Mucosa of descending colon (tissue), 3 donors: ENCODE data around the gene MIA2. TPM values are rescaled to one million over a fixed set of nuclear protein-coding genes. Genes with fewer than 3 reads are reported as not detected.

ENCODE experiments used
- ATAC-seq: fragments of 200-7000 bp; cut with Tn5 transposase; one replicate; pipeline ENCODE4 v1.9.1; 2020; ENCODE audit warnings: mild to moderate bottlenecking, moderate library complexity
- DNase-seq, 3 donors: peaks; one replicate each; pipeline ENCODE4 v3.0.0-alpha.2; 2020
- H3K36me3 ChIP-seq: fragments of 200-600 bp; one replicate; pipeline ENCODE4 v1.8.0; 2021; ENCODE audit warnings: low read depth, mild to moderate bottlenecking
- H3K4me1 ChIP-seq: fragments of 200-600 bp; one replicate; pipeline ENCODE4 v1.8.0; 2021; ENCODE audit warnings: low read depth, mild to moderate bottlenecking
- H3K4me3 ChIP-seq: fragments of 200-600 bp; one replicate; pipeline ENCODE4 v1.8.0; 2021; ENCODE audit warnings: mild to moderate bottlenecking
- H3K9me3 ChIP-seq: fragments of 200-600 bp; one replicate; pipeline ENCODE4 v1.8.0; 2021; ENCODE audit warnings: mild to moderate bottlenecking
- CTCF ChIP-seq: fragments of 200-600 bp; IDR thresholded peaks from one replicate; pipeline ENCODE4 v1.8.0; 2022; ENCODE audit warnings: antibody characterized with exemption, mild to moderate bottlenecking
- intact Hi-C, 2 donors: fragments of 100-400 bp; cut with DNase I in 1 of 2; cut with micrococcal nuclease in 1 of 2; formaldehyde crosslinking; loops; one replicate each; pipeline versions ENCODE4 v1.11.0 to v1.11.1; 2022; cut with DNase I, micrococcal nuclease
- long read RNA-seq, 2 donors: library from polyadenylated mRNA; unstranded; transcript quantifications; one replicate each; pipeline ENCODE4 v2.0.0, GENCODE V29; 2019 to 2021
- total RNA-seq, 3 donors: library from RNA; stranded (reverse); fragmentation: NEBNext Ultra II Directional in 2 of 3; extraction: Animal tissue kit (Norgen Biotek cat#: 25700) in 2 of 3; gene quantifications; one replicate each; pipeline versions ENCODE4 v1.2.1 to v1.2.4, GENCODE V29; 2021 to 2023
- donor health status: DM: no; HTN: no; CAD: no; lungs with moderate emphysema.
- donor health status: DM: no; HTN: no; CAD: no.
- donor health status: DM: no; HTN: yes; CAD: no.

MIA2 gene
- total RNA-seq, result 10 to 100 TPM; 46.1 to 81.9 (median 51.7) TPM
- long read RNA-seq, donor 1, partial matches to known transcripts, result 0 of 31 reads
- long read RNA-seq, donor 1, other reads (novel, unspliced or antisense), result 31 of 31 reads
- long read RNA-seq, donor 2, partial matches to known transcripts, result 7 of 20 reads
- long read RNA-seq, donor 2, other reads (novel, unspliced or antisense), result 12 of 20 reads

- TF ChIP-seq CTCF, result no peak
- DNase-seq, result no peak
- Histone ChIP-seq H3K4me1 (no peaks in the 10 kb centered on the region), H3K36me3 (no peaks in the 10 kb centered on the region), H3K4me3 (no peak within 1 kb of the TSS), H3K9me3 (no peaks in the 10 kb centered on the region)
- ATAC-seq, result peak; percentile 53
- intact Hi-C loops, result no loop called here
These were observed at the start of gene MIA2 for GRCh38 chr14:39233680-39234326. Gene MIA2 (plus strand): TSS chr14:39233915. CDS start chr14:39234115, 200 bp downstream.

- H3K9me3 ChIP-seq, result no peaks in the 10 kb centered on the region
- no peak for ATAC-seq
- no peak for DNase-seq
- peaks cover 17% of the 10 kb centered on the region for H3K36me3 ChIP-seq
- no peaks in the 10 kb centered on the region for H3K4me1 ChIP-seq
- TF ChIP-seq CTCF, result no peak
- intact Hi-C loops, result no loop called here
- no peak overlapping the region for H3K4me3 ChIP-seq
These were observed 49.0 kb upstream of the MIA2 start for GRCh38 chr14:39184628-39185255.

GRCh38 chr14:39185256-39186049 is 48.3 kb upstream of the MIA2 start:
- peaks cover 13% of the 10 kb centered on the region for H3K36me3 ChIP-seq
- no peaks in the 10 kb centered on the region for H3K9me3 ChIP-seq
- no peak overlapping the region for H3K4me3 ChIP-seq
- H3K4me1 ChIP-seq, result no peaks in the 10 kb centered on the region
- no peak for TF ChIP-seq CTCF
- DNase-seq, result no peak
- intact Hi-C loops, result no loop called here
- ATAC-seq, result no peak

GRCh38 chr14:39186941-39187525 is 46.7 kb upstream of the MIA2 start:
- intact Hi-C loops, result no loop called here
- DNase-seq (no peak), ATAC-seq (no peak)
- Histone ChIP-seq H3K4me3 (no peak overlapping the region), H3K36me3 (peaks cover 5% of the 10 kb centered on the region), H3K4me1 (no peaks in the 10 kb centered on the region), H3K9me3 (no peaks in the 10 kb centered on the region)
- TF ChIP-seq CTCF, result no peak
